Tibial nerve (tissue), 4 donors: Measurements from ENCODE around the gene USE1. TPM values are rescaled to one million over a fixed set of nuclear protein-coding genes. Genes with fewer than 3 reads are reported as not detected.

ENCODE experiments used
- DNase-seq, 2 donors: peaks; one replicate each; pipeline ENCODE4 v3.0.0-alpha.2; 2019; ENCODE audit warnings: low spot score in 2 of 2
- H3K27ac ChIP-seq, 4 donors: fragments of 200-600 bp; sonication (generic) in 3 of 4; one replicate each; pipeline ENCODE4 v1.5.1; 2017 to 2019; ENCODE audit warnings: mild to moderate bottlenecking in 1 of 4
- H3K27me3 ChIP-seq, 2 donors: fragments of 200-600 bp; sonication (generic) in 1 of 2; one replicate each; pipeline versions ENCODE4 v1.5.1 to v1.6.0; 2017 to 2019
- H3K36me3 ChIP-seq, 3 donors: fragments of 200-600 bp; sonication (generic); one replicate each; pipeline ENCODE4 v1.5.1; 2018 to 2019
- H3K4me1 ChIP-seq, 4 donors: fragments of 200-600 bp; sonication (generic) in 3 of 4; one replicate each; pipeline ENCODE4 v1.5.1; 2017 to 2019
- H3K4me3 ChIP-seq, 4 donors: fragments of 200-600 bp; sonication (generic) in 3 of 4; one replicate each; pipeline ENCODE4 v1.5.1; 2017 to 2019; ENCODE audit warnings: mild to moderate bottlenecking in 1 of 4, moderate library complexity in 1 of 4
- H3K9me3 ChIP-seq, 4 donors: fragments of 200-600 bp; sonication (generic) in 3 of 4; one replicate each; pipeline ENCODE4 v1.5.1; 2017 to 2019
- CTCF ChIP-seq, 5 experiments: fragments of 200-600 bp in 3 of 5; fragments of 450-650 bp in 2 of 5; sonication (generic) in 3 of 5; IDR thresholded peaks; one replicate each; pipeline ENCODE4 v1.5.1; 2016 to 2019; ENCODE audit warnings: antibody characterized with exemption in 5 of 5, mild to moderate bottlenecking in 3 of 5, moderate library complexity in 2 of 5
- EP300 ChIP-seq, 2 donors: sonication (generic); formaldehyde crosslinking; IDR thresholded peaks; one replicate each; pipeline ENCODE4 v1.6.1; 2017; ENCODE audit warnings: antibody characterized with exemption in 2 of 2, mild to moderate bottlenecking in 1 of 2
- POLR2A ChIP-seq, 2 donors: fragments of 450-650 bp; IDR thresholded peaks; one replicate each; pipeline ENCODE4 v1.6.1; 2017; ENCODE audit warnings: antibody characterized with exemption in 2 of 2, mild to moderate bottlenecking in 2 of 2, moderate library complexity in 2 of 2
- WGBS, 2 donors: methylation state at CpG; one replicate each; pipeline ENCODE4 v1.1.5; 2018; 5-methylcytosine and 5-hydroxymethylcytosine counted together
- total RNA-seq, 4 donors: library from RNA; depleted of rRNA; stranded (reverse); fragments of >200 nt; gene quantifications; one replicate each; pipeline ENCODE4 v1.1.0, GENCODE V29; 2016

USE1 gene
- total RNA-seq, 4 donors from 2014 or later: 17.4 to 50.0 (median 28.0) TPM

GRCh38 chr19:17211547-17212446 lies 3.4 kb upstream of the USE1 start:
- TF ChIP-seq CTCF (IDR thresholded peaks at IDR 0.05) (no peak), POLR2A (IDR thresholded peaks at IDR 0.05) (no peak), EP300 (IDR thresholded peaks at IDR 0.05) (no peak)
- no peak for DNase-seq
- no peak overlapping the region for H3K27ac ChIP-seq
- H3K27me3 ChIP-seq: no peaks in the 10 kb centered on the region
- H3K4me1 ChIP-seq: peaks cover 2 to 18% (median 6%) of the 10 kb centered on the region in 4 donors
- H3K4me3 ChIP-seq: no peak overlapping the region
- no peaks in the 10 kb centered on the region for H3K9me3 ChIP-seq
- peaks cover 2 to 72% (median 15%) of the 10 kb centered on the region in 3 donors for H3K36me3 ChIP-seq
- WGBS, 2 donors: 91 to 92% methylated on average over 41 to 58 of the region's 58 CpGs

DNA sequence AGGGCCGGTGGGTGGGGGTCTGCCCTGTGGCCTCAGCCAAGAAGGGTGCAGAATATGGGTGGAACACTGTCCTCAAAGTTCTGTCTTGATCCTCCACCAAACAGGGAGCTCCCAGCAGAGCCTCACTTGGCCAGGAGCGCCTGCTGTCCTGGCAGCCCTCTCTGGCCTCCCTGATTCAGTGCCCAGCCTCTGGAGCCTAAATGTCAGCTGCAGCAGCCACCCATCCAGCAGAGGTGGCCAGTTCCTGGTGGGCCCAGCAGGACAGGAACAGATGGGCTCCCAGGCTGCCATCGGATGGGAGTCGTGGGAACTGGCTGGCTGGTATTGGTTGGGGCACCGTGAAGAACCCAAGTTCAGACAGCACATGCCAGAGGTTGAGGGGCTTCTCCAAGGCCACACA lies 1.8 kb upstream of the USE1 start:
- 86 to 89% methylated on average over 4 to 5 of the region's 5 CpGs for WGBS, 2 donors

GRCh38 chr19:17214508-17215126 lies 540 bp upstream of the USE1 start:
- Histone ChIP-seq H3K4me3 (peak overlapping the region; percentile 72 to 92 (median 83)), H3K27ac (peak overlapping the region; percentile 91 to 97 (median 93)), H3K9me3 (no peaks in the 10 kb centered on the region), H3K27me3 (no peaks in the 10 kb centered on the region), H3K36me3 (peaks cover 5 to 72% (median 8%) of the 10 kb centered on the region in 3 donors), H3K4me1 (peaks cover 2 to 18% (median 6%) of the 10 kb centered on the region in 4 donors)
- DNase-seq: no peak
- WGBS, 2 donors: 26 to 31% methylated on average over 16 of the region's 16 CpGs
- TF ChIP-seq CTCF (IDR thresholded peaks at IDR 0.05) (no peak), POLR2A (IDR thresholded peaks at IDR 0.05) (no peak), EP300 (IDR thresholded peaks at IDR 0.05) (no peak)

More for the DNA sequence above, 1.8 kb upstream of the USE1 start:
- H3K27ac ChIP-seq: no peak overlapping the region
- H3K36me3 ChIP-seq: peaks cover 2 to 72% (median 8%) of the 10 kb centered on the region in 3 donors
- no peak for DNase-seq
- H3K9me3 ChIP-seq: no peaks in the 10 kb centered on the region
- TF ChIP-seq EP300 (IDR thresholded peaks at IDR 0.05): no peak
- no peak for TF ChIP-seq POLR2A (IDR thresholded peaks at IDR 0.05)
- no peak for TF ChIP-seq CTCF (IDR thresholded peaks at IDR 0.05)
- peaks cover 2 to 18% (median 6%) of the 10 kb centered on the region in 4 donors for H3K4me1 ChIP-seq
- H3K27me3 ChIP-seq: no peaks in the 10 kb centered on the region
- no peak overlapping the region for H3K4me3 ChIP-seq

DNA sequence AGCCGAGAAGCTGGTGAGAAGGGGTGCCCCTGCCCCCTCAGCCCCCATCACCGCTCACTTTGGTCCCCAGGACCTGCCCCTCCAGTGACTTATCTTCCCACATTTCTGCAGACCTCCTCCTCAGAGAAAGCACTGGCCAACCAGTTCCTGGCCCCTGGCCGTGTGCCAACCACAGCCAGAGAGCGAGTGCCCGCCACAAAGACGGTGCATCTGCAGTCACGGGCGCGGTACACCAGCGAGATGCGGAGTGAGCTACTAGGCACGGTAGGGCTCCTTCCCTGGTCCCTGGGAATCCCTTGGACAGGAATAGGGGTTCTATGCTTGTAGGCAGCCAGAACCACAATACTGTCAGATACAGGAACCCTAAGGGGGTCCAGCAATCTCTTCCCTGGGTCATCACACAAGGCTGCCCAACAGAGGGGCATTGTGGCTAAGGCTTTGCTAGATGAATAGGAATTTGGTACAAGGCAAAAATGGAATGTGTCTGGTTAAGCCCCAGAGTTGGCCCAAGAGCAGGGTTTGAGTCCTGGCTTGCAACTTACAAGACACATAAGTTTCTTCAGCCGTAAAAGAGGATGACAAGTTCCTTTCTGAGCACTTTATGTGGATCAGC lies 1.0 kb downstream of the USE1 start:
- no peaks in the 10 kb centered on the region for H3K27me3 ChIP-seq
- 73 to 76% methylated on average over 4 to 13 of the region's 13 CpGs for WGBS, 2 donors
- peaks cover 5 to 60% (median 7%) of the 10 kb centered on the region in 3 donors for H3K36me3 ChIP-seq
- no peaks in the 10 kb centered on the region for H3K9me3 ChIP-seq
- no peak for DNase-seq
- H3K27ac ChIP-seq: peak overlapping the region in 3 of 4 donors; percentile 92 to 97 (median 94)
- TF ChIP-seq POLR2A (IDR thresholded peaks at IDR 0.05) (no peak), CTCF (IDR thresholded peaks at IDR 0.05) (no peak)
- peaks cover 2 to 24% (median 6%) of the 10 kb centered on the region in 4 donors for H3K4me1 ChIP-seq
- H3K4me3 ChIP-seq: peak overlapping the region in 3 of 4 donors; percentile 72 to 92 (median 76)
